KMS-11 (cell line): ENCODE results near the gene NECAP2.

Experiments
- H2AFZ ChIP-seq: fragments of 200-600 bp; sonication (generic); 2 replicates; pipeline ENCODE4 v1.6.1; 2016; ENCODE audit warnings: antibody characterized with exemption, mixed run types, low read depth
- H3K27ac ChIP-seq: fragments of 200-600 bp; sonication (generic); 2 replicates; pipeline ENCODE4 v1.6.1; 2016; ENCODE audit warnings: mild to moderate bottlenecking, mixed run types
- H3K27me3 ChIP-seq: fragments of 200-600 bp; sonication (generic); 2 replicates; pipeline ENCODE4 v1.6.1; 2017; ENCODE audit warnings: mild to moderate bottlenecking, low read depth, mixed run types, moderate library complexity; ENCODE audit not compliant: insufficient read depth
- H3K36me3 ChIP-seq: fragments of 200-600 bp; sonication (generic); 2 replicates; pipeline ENCODE4 v1.6.1; 2017; ENCODE audit warnings: mild to moderate bottlenecking, mixed run types; ENCODE audit not compliant: insufficient read depth
- H3K4me1 ChIP-seq: fragments of 200-600 bp; sonication (generic); 2 replicates; pipeline ENCODE4 v1.6.1; 2016; ENCODE audit warnings: mild to moderate bottlenecking, low read depth, mixed run types; ENCODE audit not compliant: poor library complexity, severe bottlenecking
- H3K4me2 ChIP-seq: fragments of 200-600 bp; sonication (generic); 2 replicates; pipeline ENCODE4 v1.7.0; 2016; ENCODE audit warnings: mild to moderate bottlenecking, mixed run types
- H3K4me3 ChIP-seq: fragments of 200-600 bp; sonication (generic); IDR thresholded peaks from 2 replicates; pipeline ENCODE4 v1.6.1; 2017; ENCODE audit warnings: low read depth, low read length, mixed read lengths; ENCODE audit not compliant: insufficient read depth
- H3K79me2 ChIP-seq: fragments of 200-600 bp; sonication (generic); 2 replicates; pipeline ENCODE4 v1.6.1; 2016; ENCODE audit warnings: low read depth, mixed run types; ENCODE audit not compliant: insufficient read depth
- H3K9ac ChIP-seq: fragments of 200-600 bp; sonication (generic); 2 replicates; pipeline ENCODE4 v1.6.1; 2016; ENCODE audit warnings: mild to moderate bottlenecking, mixed run types
- H4K20me1 ChIP-seq: fragments of 200-600 bp; sonication (generic); 2 replicates; pipeline ENCODE4 v1.6.1; 2016; ENCODE audit warnings: mild to moderate bottlenecking, mixed run types; ENCODE audit not compliant: insufficient read depth
- TF ChIP-seq, protein P1 (sequence below): fragments of 200-600 bp; sonication (generic); conservative IDR thresholded peaks from 2 replicates; pipeline ENCODE4 v1.6.1; 2017; ENCODE audit warnings: low read depth, mild to moderate bottlenecking, antibody characterized with exemption, low read length, moderate library complexity, mixed read lengths

NECAP2 gene

DNA sequence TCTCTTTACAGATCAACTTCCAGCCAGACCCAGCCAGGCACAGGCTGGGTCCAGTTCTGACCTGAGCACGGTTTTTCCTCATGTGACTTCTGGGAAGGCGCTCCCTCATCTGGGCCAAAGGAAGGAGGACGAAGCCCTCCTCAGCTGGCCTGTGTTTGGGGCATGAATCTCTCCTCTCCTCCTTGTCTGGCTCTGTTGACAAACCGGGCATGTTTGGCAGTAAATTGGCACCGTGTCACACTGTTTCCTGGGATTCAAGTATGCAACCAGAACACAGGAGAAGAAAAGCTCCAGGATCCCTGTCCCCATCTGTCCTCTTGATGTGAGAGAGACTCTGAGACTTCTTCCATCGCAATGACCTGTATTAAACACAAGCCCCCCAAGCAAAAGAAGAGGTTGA lies 18.3 kb downstream of the NECAP2 start:
- Histone ChIP-seq H3K27ac (no peak overlapping the region), H3K9ac (no peak overlapping the region), H4K20me1 (no peaks in the 10 kb centered on the region), H3K4me2 (no peak overlapping the region), H3K4me1 (no peaks in the 10 kb centered on the region), H3K27me3 (no peaks in the 10 kb centered on the region), H3K36me3 (peaks cover 7% of the 10 kb centered on the region; the same call in 1 of the 2 replicates), H3K4me3 (no peak overlapping the region), H3K79me2 (no peaks in the 10 kb centered on the region), H2AFZ (no peak overlapping the region)
- TF ChIP-seq, protein P1, sequence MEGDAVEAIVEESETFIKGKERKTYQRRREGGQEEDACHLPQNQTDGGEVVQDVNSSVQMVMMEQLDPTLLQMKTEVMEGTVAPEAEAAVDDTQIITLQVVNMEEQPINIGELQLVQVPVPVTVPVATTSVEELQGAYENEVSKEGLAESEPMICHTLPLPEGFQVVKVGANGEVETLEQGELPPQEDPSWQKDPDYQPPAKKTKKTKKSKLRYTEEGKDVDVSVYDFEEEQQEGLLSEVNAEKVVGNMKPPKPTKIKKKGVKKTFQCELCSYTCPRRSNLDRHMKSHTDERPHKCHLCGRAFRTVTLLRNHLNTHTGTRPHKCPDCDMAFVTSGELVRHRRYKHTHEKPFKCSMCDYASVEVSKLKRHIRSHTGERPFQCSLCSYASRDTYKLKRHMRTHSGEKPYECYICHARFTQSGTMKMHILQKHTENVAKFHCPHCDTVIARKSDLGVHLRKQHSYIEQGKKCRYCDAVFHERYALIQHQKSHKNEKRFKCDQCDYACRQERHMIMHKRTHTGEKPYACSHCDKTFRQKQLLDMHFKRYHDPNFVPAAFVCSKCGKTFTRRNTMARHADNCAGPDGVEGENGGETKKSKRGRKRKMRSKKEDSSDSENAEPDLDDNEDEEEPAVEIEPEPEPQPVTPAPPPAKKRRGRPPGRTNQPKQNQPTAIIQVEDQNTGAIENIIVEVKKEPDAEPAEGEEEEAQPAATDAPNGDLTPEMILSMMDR, result no peak

DNA sequence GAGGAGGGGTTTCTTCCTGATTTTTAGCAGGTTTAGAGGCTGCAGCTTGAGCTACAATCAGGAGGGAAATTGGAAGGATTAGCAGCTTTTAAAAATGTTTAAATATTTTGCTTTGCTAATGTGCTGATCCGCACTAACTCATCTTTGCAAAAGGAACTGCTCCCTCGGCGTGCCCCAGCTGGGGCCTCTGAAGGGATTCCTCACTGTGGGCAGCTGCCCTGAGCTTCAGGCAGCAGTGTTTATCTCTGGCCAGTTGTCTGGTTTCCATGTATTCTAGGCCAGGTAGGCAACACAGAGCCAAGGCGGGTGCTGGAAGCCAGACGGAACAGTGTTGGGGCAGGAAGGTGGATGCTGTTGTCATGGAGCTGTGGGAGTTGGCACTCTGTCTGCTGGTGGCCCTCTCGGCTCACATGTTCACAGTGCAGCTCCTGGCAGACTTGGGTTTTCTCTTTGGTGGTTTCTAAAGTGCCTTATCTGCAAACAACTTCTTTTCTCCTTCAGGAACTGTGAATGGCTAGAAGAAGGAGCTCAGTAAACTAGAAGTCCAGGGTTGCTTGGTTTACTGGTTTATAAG lies 18.9 kb downstream of the NECAP2 start:
- Histone ChIP-seq H4K20me1 (no peaks in the 10 kb centered on the region), H3K79me2 (no peaks in the 10 kb centered on the region)

DNA sequence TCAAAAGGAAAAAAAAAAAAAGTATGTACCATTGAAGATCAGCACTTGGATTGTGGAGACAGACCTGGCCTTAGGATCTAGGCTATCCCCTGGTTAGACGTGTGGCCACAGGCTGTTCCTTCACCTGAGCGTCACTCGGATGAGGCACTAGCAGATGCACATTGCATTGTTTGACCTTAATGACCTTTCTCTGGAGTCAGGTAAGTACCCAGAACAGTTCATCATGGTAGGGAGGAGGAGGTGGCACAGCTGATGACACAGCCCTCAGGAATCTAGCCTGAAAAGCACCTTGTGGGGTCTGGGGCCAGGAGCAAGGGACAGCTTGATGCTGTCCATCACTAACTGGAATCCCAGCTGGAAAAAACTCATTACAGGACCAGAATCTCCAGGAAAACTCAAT lies 21.2 kb downstream of the NECAP2 start:
- no peak overlapping the region for H3K9ac ChIP-seq
- H3K27ac ChIP-seq, result no peak overlapping the region
- H3K36me3 ChIP-seq, result peaks cover 7% of the 10 kb centered on the region; the same call in 1 of the 2 replicates
- H4K20me1 ChIP-seq, result no peaks in the 10 kb centered on the region
- no peaks in the 10 kb centered on the region for H3K4me1 ChIP-seq
- H3K4me3 ChIP-seq, result no peak overlapping the region
- TF ChIP-seq, protein P1, result no peak
- no peaks in the 10 kb centered on the region for H3K27me3 ChIP-seq
- H3K79me2 ChIP-seq, result no peaks in the 10 kb centered on the region
- no peak overlapping the region for H3K4me2 ChIP-seq
- H2AFZ ChIP-seq, result no peak overlapping the region

More for the DNA sequence above, 18.9 kb downstream of the NECAP2 start:
- Histone ChIP-seq H3K27ac (no peak overlapping the region), H3K4me3 (no peak overlapping the region), H3K27me3 (no peaks in the 10 kb centered on the region), H2AFZ (no peak overlapping the region), H3K9ac (no peak overlapping the region), H3K36me3 (peaks cover 7% of the 10 kb centered on the region; the same call in 1 of the 2 replicates), H3K4me1 (no peaks in the 10 kb centered on the region), H3K4me2 (no peak overlapping the region)
- TF ChIP-seq, protein P1, result no peak

DNA sequence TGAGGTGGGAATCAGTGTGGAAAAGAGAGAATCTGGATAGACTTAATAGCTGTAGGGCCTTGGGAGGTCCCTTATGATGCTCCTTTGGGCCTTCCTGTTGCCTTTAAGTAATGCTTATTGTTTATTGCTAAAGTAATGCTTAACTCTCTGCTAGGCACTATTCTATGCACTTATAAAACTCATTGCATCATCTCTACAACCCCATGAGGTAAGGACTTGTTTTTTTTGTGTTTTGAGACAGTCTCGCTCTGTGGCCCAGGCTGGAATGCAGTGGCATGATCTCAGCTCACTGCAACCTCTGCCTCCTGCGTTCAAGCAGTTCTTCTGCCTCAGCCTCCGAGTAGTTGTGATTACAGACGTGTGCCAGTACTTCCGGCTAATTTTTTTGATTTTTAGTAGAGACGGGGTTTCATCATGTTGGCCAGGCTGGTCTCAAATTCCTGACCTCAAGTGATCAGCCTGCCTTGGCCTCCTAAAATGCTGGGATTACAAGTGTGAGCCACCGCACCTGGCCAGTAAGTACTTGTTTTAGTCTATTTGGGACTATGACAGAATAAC lies 22.3 kb downstream of the NECAP2 start:
- no peaks in the 10 kb centered on the region for H3K79me2 ChIP-seq
- H3K27me3 ChIP-seq, result no peaks in the 10 kb centered on the region
- H3K9ac ChIP-seq, result no peak overlapping the region
- no peak overlapping the region for H3K4me3 ChIP-seq
- no peaks in the 10 kb centered on the region for H4K20me1 ChIP-seq
- H3K36me3 ChIP-seq, result peaks cover 7% of the 10 kb centered on the region; the same call in 1 of the 2 replicates
- no peak overlapping the region for H3K4me2 ChIP-seq
- TF ChIP-seq, protein P1, result no peak
- no peak overlapping the region for H3K27ac ChIP-seq
- H2AFZ ChIP-seq, result no peak overlapping the region
- H3K4me1 ChIP-seq, result no peaks in the 10 kb centered on the region
